Right renal pelvis (tissue), 4 donors: ENCODE results near the gene PLSCR5. TPM values are rescaled to one million over a fixed set of nuclear protein-coding genes. Genes with fewer than 3 reads are reported as not detected.
A peak's percentile ranks its signal among the peaks of the same experiment; 100 is the strongest.

Source experiments
- DNase-seq, 4 donors: peaks; one replicate each; pipeline ENCODE4 v3.0.0-alpha.2; 2013; ENCODE audit warnings: low read depth in 4 of 4, low spot score in 3 of 4, missing footprints in 1 of 4
- polyA plus RNA-seq, 4 donors: library from polyadenylated mRNA; unstranded; fragments of 120-200 nt; gene quantifications; one replicate each; pipeline ENCODE4 v1.2.1, GENCODE V29; 2013; ENCODE audit not compliant: insufficient read length in 4 of 4

PLSCR5 gene
- polyA plus RNA-seq, 4 donors = not detected

- peak; percentile 6 to 20 (median 9) for DNase-seq
Observed at GRCh38 chr3:146589899-146590508, 15.1 kb downstream of the PLSCR5 start.

GRCh38 chr3:146585156-146585555 is 20.0 kb downstream of the PLSCR5 start:
- no peak for DNase-seq

- DNase-seq = no peak
Observed at GRCh38 chr3:146581951-146582467, 23.1 kb downstream of the PLSCR5 start.

- DNase-seq = no peak
Observed at GRCh38 chr3:146581080-146581601, 24.0 kb downstream of the PLSCR5 start.

- DNase-seq = peak; percentile 10 to 33 (median 16)
Observed at GRCh38 chr3:146577662-146578061, 27.5 kb downstream of the PLSCR5 start.

- no peak for DNase-seq
Observed at GRCh38 chr3:146575636-146576035, 29.5 kb downstream of the PLSCR5 start.

GRCh38 chr3:146574173-146574572 is 31.0 kb downstream of the PLSCR5 start:
- DNase-seq = no peak

GRCh38 chr3:146569314-146569713 is 35.8 kb downstream of the PLSCR5 start:
- DNase-seq = no peak

GRCh38 chr3:146566138-146566537 is 39.0 kb downstream of the PLSCR5 start:
- DNase-seq = no peak

- no peak for DNase-seq
Observed at GRCh38 chr3:146561879-146562278, 43.3 kb downstream of the PLSCR5 start.

GRCh38 chr3:146561463-146561862 is 43.7 kb downstream of the PLSCR5 start:
- DNase-seq = no peak

- DNase-seq = no peak
Observed at GRCh38 chr3:146560678-146561077, 44.5 kb downstream of the PLSCR5 start.

GRCh38 chr3:146559388-146559787 is 45.8 kb downstream of the PLSCR5 start:
- DNase-seq = no peak

GRCh38 chr3:146558781-146559180 is 46.4 kb downstream of the PLSCR5 start:
- no peak for DNase-seq

GRCh38 chr3:146557745-146558144 is 47.4 kb downstream of the PLSCR5 start:
- DNase-seq = no peak

- no peak for DNase-seq
Observed at GRCh38 chr3:146555311-146555710, 49.8 kb downstream of the PLSCR5 start.

GRCh38 chr3:146554151-146554760 is 50.9 kb downstream of the PLSCR5 start:
- no peak for DNase-seq

GRCh38 chr3:146550743-146551510 is 54.2 kb downstream of the PLSCR5 start:
- no peak for DNase-seq

GRCh38 chr3:146550070-146550615 is 55.0 kb downstream of the PLSCR5 start:
- DNase-seq = no peak

- no peak for DNase-seq
Observed at GRCh38 chr3:146547235-146547835, 57.8 kb downstream of the PLSCR5 start.
